ENCODE data around the gene ZKSCAN8.

The ZKSCAN8 gene

GRCh38 chr6:28139860-28140543 lies 1.7 kb upstream of the ZKSCAN8 start:
- DNase-seq (ENCODE audit: low read depth, low spot score), result no peak

- DNase-seq (ENCODE audit: low read depth, low spot score), result no peak
These were observed 1.1 kb upstream of the ZKSCAN8 start for GRCh38 chr6:28140616-28141015.

- no peak for DNase-seq (ENCODE audit: low read depth, low spot score)
These were observed 763 bp downstream of the ZKSCAN8 start for GRCh38 chr6:28142446-28142845.

- DNase-seq (ENCODE audit: low read depth, low spot score), result no peak
These were observed 3.5 kb downstream of the ZKSCAN8 start for GRCh38 chr6:28145231-28145630.

GRCh38 chr6:28152531-28152930 lies 10.8 kb downstream of the ZKSCAN8 start:
- no peak for DNase-seq (ENCODE audit: low read depth, low spot score)

GRCh38 chr6:28153546-28153945 lies 11.9 kb downstream of the ZKSCAN8 start:
- DNase-seq (ENCODE audit: low read depth, low spot score), result no peak

GRCh38 chr6:28154357-28154756 lies 12.7 kb downstream of the ZKSCAN8 start:
- no peak for DNase-seq (ENCODE audit: low read depth, low spot score)

- no peak for DNase-seq (ENCODE audit: low read depth, low spot score)
These were observed 16.6 kb downstream of the ZKSCAN8 start for GRCh38 chr6:28158318-28158717.

- no peak for DNase-seq (ENCODE audit: low read depth, low spot score)
These were observed 17.4 kb downstream of the ZKSCAN8 start for GRCh38 chr6:28159029-28159607.

GRCh38 chr6:28160233-28160632 lies 18.6 kb downstream of the ZKSCAN8 start:
- DNase-seq (ENCODE audit: low read depth, low spot score), result no peak

GRCh38 chr6:28161410-28162079 lies 19.9 kb downstream of the ZKSCAN8 start:
- peak; percentile 93 for DNase-seq (ENCODE audit: low read depth, low spot score)

GRCh38 chr6:28165563-28165962 lies 23.9 kb downstream of the ZKSCAN8 start:
- no peak for DNase-seq (ENCODE audit: low read depth, low spot score)

GRCh38 chr6:28167068-28167467 lies 25.4 kb downstream of the ZKSCAN8 start:
- DNase-seq (ENCODE audit: low read depth, low spot score), result no peak

GRCh38 chr6:28167926-28168325 lies 26.2 kb downstream of the ZKSCAN8 start:
- no peak for DNase-seq (ENCODE audit: low read depth, low spot score)

GRCh38 chr6:28171271-28171670 lies 29.6 kb downstream of the ZKSCAN8 start:
- no peak for DNase-seq (ENCODE audit: low read depth, low spot score)

- no peak for DNase-seq (ENCODE audit: low read depth, low spot score)
These were observed 30.3 kb downstream of the ZKSCAN8 start for GRCh38 chr6:28172006-28172405.

- no peak for DNase-seq (ENCODE audit: low read depth, low spot score)
These were observed 34.7 kb downstream of the ZKSCAN8 start for GRCh38 chr6:28176373-28176772.

GRCh38 chr6:28182255-28182654 lies 40.6 kb downstream of the ZKSCAN8 start:
- DNase-seq (ENCODE audit: low read depth, low spot score), result no peak

GRCh38 chr6:28188111-28188979 lies 46.7 kb downstream of the ZKSCAN8 start:
- DNase-seq (ENCODE audit: low read depth, low spot score), result no peak

GRCh38 chr6:28200020-28200419 lies 58.3 kb downstream of the ZKSCAN8 start:
- DNase-seq (ENCODE audit: low read depth, low spot score), result no peak

GRCh38 chr6:28203201-28203600 lies 61.5 kb downstream of the ZKSCAN8 start:
- peak; percentile 54 for DNase-seq (ENCODE audit: low read depth, low spot score)

GRCh38 chr6:28205879-28206278 lies 64.2 kb downstream of the ZKSCAN8 start:
- DNase-seq (ENCODE audit: low read depth, low spot score), result no peak
